Panc1 (cell line): ENCODE measurements around the gene MACROD2.

Experiments used
- CTCF ChIP-seq: fragments of 450-650 bp; IDR thresholded peaks from 2 replicates; pipeline ENCODE4 v1.5.1; 2017; ENCODE audit warnings: mild to moderate bottlenecking
- POLR2AphosphoS5 ChIP-seq: IDR thresholded peaks from 2 replicates; pipeline ENCODE4 v1.6.1; 2012; ENCODE audit warnings: mild to moderate bottlenecking, low read depth, low read length, moderate library complexity
- REST ChIP-seq, 2 experiments: IDR thresholded peaks; 2 replicates each; pipeline ENCODE4 v1.6.1; 2011 to 2012; ENCODE audit warnings: low read depth in 2 of 2, control low read depth in 1 of 2, low read length in 1 of 2, mild to moderate bottlenecking in 1 of 2, moderate library complexity in 1 of 2; ENCODE audit not compliant: insufficient read depth in 1 of 2
- TCF7L2 ChIP-seq: IDR thresholded peaks from 2 replicates; pipeline ENCODE4 v1.6.1; 2011; ENCODE audit warnings: mild to moderate bottlenecking, low read depth, low read length, inconsistent platforms

DNA sequence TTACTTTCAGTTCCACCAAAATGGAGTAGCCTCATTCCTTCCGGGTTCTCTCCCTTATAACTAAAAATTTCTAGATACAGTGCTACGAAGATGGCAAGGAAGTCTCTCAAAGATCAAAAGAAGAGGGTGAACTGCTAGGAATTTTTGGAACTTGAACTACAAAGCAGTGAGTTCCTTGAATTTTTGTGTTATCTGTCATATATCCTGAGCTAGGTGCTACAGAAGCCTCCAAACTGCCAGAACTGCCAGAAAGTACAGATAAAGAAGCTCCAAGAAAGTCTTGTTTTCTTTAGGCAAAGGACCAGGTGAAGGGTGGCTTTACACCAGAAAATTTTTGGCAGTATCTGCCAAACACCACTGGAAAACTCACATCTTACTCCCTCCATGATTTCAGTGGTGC lies 560.9 kb downstream of the MACROD2 start:
- no peak for TF ChIP-seq CTCF
- no peak for TF ChIP-seq REST (IDR thresholded peaks at IDR 0.05; ENCODE audit: insufficient read depth in 1 of 2, low read depth in 2 of 2, low read length in 1 of 2)
- TF ChIP-seq TCF7L2: no peak
- TF ChIP-seq POLR2AphosphoS5: no peak
